GM13976 (cell line): ENCODE data around the gene LSS.
"Not testable (repeated sequence)": the region's sequence is repeated elsewhere in the genome, so short reads cannot be mapped to it uniquely, and the experiment has no call there.

Experiments used
- DNase-seq: peaks from one replicate; pipeline ENCODE4 v3.0.0; 2012; ENCODE audit warnings: low spot score
- CTCF ChIP-seq: IDR thresholded peaks from 2 replicates; pipeline ENCODE4 v1.5.1; 2012; ENCODE audit warnings: borderline replicate concordance, mild to moderate bottlenecking; ENCODE audit not compliant: insufficient read depth; ENCODE audit errors: extremely low read depth, missing control alignments, control extremely low read depth
- in situ Hi-C: fragments of 300-500 bp; cut with MboI; formaldehyde crosslinking; loops from one replicate; pipeline ENCODE4 v1.12.0; 2022; ENCODE audit warnings: low sequenced_read_pairs, mixed read lengths, inconsistent platforms; ENCODE audit not compliant: unreplicated experiment

The LSS gene

DNA sequence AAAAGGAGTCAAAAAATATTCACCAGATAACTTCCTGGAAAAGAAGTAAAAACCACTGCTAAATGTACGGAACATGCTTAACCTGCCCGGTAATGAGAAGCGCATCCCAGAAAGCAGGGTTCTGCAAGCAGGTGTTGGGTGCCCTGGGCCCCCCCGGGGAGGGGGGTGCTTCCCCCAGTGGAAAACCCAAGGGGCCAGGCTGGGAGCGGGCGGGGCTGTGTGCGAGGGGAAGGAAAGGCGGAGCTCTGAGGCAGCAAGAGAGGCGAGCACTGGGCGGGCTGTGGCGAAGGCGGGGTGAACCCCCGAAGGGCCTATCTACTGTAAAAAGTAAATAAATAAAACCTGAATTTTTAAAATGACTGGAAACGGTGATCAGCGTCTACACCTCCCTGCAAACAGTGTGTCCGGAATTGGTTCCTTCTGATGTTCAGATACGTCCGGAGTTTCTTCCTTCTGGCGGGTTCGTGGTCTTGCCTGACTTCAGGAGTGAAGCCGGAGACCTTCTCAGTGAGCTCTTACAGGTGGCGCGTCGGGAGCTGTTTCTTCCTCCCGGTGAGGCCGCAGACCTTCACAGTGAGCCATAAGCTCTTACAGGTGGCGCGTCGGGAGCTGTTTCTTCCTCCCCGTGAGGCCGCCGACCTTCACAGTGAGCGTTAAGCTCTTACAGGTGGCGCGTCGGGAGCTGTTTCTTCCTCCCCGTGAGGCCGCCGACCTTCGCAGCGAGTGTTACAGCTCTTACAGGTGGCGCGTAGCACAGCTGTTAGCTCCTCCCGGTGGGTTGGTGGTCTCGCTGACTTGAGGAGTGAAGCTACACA, 86.6 kb downstream of the LSS start:
- in situ Hi-C loops: no loop called here

GRCh38 chr21:46140352-46141003, 88.1 kb downstream of the LSS start:
- in situ Hi-C loops, DNase-seq: not testable (repeated sequence)

More for the DNA sequence above, 86.6 kb downstream of the LSS start:
- DNase-seq: no peak
- TF ChIP-seq CTCF: no peak

- DNase-seq: no peak
- no peak for TF ChIP-seq CTCF
- in situ Hi-C loops: no loop called here
These were observed 88.9 kb downstream of the LSS start for GRCh38 chr21:46139686-46140085.

DNA sequence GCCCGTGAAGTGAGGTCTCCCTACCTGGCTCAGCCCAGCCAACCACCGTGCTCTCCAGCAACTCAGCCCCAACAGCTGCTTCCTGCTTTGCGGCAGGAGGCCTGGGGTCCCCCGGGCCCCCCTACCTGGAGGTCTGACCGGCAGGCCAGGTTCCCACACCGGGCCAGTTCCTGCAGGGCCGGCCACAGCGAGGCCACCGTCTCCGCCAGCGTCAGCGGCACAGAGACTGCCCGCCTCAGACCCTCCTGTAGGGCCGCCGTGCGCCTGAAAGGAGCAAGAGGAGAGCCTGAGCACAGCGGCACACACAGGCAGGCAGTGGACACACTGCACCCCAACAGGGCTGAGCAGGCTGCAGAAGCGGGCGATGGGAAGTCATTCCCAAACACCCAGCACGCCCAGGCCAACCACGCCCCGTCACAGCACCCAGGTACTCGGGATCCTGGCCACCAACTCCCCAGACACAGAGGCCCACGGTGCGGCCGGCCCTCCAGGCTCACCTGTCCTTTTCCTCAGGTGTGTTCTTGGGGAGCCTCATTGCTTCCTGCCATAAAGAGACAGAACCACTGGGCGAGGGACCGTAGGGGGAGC, 90.1 kb downstream of the LSS start:
- in situ Hi-C loops: no loop called here
- no peak for DNase-seq
- TF ChIP-seq CTCF: no peak
